PC-9 (cell line): ENCODE data around the gene RUNX3. TPM values are rescaled to one million over a fixed set of nuclear protein-coding genes. Genes with fewer than 3 reads are reported as not detected.
A peak's percentile ranks its signal among the peaks of the same experiment; 100 is the strongest.

Experiments used
- BruUV-seq: library from RNA; stranded (reverse); fragments of 400-500 nt; replicated peaks from 2 replicates; lab custom pipeline; 2021; lab: Mats Ljungman, UMichigan
- CTCF ChIA-PET: fragments of 300-600 bp; sonication (Branson Sonifier 250); formaldehyde crosslinking; loops from one replicate; lab custom pipeline; 2022; ENCODE audit warnings: antibody characterized with exemption; lab: Charles Lee
- POLR2A ChIA-PET: fragments of 300-600 bp; sonication (Branson Sonifier 250); formaldehyde crosslinking; loops from one replicate; lab custom pipeline; 2022; ENCODE audit warnings: antibody characterized with exemption; ENCODE audit not compliant: unreplicated experiment; lab: Charles Lee
- DNase-seq, 2 experiments: peaks; one replicate each; pipeline versions ENCODE4 v3.0.0 to v3.0.0-alpha.2; 2015 to 2022; ENCODE audit warnings: mixed read lengths in 1 of 2
- H2AFZ ChIP-seq: fragments of 200-600 bp; sonication (generic); 2 replicates; pipeline ENCODE4 v1.8.1; 2017; ENCODE audit warnings: antibody characterized with exemption
- H3F3A ChIP-seq: fragments of 200-600 bp; sonication (generic); 2 replicates; pipeline ENCODE4 v1.8.1; 2017; ENCODE audit warnings: antibody characterized with exemption, mild to moderate bottlenecking, low read depth; ENCODE audit not compliant: insufficient read depth
- H3K27ac ChIP-seq: fragments of 200-600 bp; sonication (generic); 2 replicates; pipeline ENCODE4 v1.6.1; 2016; ENCODE audit warnings: mixed run types
- H3K27me3 ChIP-seq: fragments of 200-600 bp; sonication (generic); 2 replicates; pipeline ENCODE4 v1.6.1; 2016; ENCODE audit warnings: low read depth, mixed run types; ENCODE audit not compliant: insufficient read depth
- H3K36me3 ChIP-seq: fragments of 200-600 bp; sonication (generic); 2 replicates; pipeline ENCODE4 v1.6.1; 2016; ENCODE audit warnings: low read depth, mixed run types
- H3K4me1 ChIP-seq: fragments of 200-600 bp; sonication (generic); replicated peaks from 2 replicates; pipeline ENCODE4 v1.6.1; 2016; ENCODE audit warnings: mixed run types; ENCODE audit not compliant: insufficient read depth
- H3K4me2 ChIP-seq: fragments of 200-600 bp; sonication (generic); 2 replicates; pipeline ENCODE4 v1.6.1; 2017; ENCODE audit warnings: mixed run types
- H3K4me3 ChIP-seq: fragments of 200-600 bp; sonication (generic); 2 replicates; pipeline ENCODE4 v1.6.1; 2016; ENCODE audit warnings: mixed run types
- H3K79me2 ChIP-seq: fragments of 200-600 bp; sonication (generic); 2 replicates; pipeline ENCODE4 v1.6.1; 2017; ENCODE audit warnings: low read depth, mixed run types
- H3K9me2 ChIP-seq: fragments of 200-600 bp; sonication (generic); 2 replicates; pipeline ENCODE4 v1.8.1; 2017; ENCODE audit warnings: mild to moderate bottlenecking; ENCODE audit not compliant: insufficient read depth
- H3K9me3 ChIP-seq: fragments of 200-600 bp; sonication (generic); 2 replicates; pipeline ENCODE4 v1.8.1; 2016; ENCODE audit warnings: low read depth; ENCODE audit not compliant: insufficient read depth
- H4K20me1 ChIP-seq: fragments of 200-600 bp; sonication (generic); 2 replicates; pipeline ENCODE4 v1.8.1; 2017; ENCODE audit not compliant: insufficient read depth
- CTCF ChIP-seq: fragments of 200-600 bp; sonication (generic); conservative IDR thresholded peaks from 2 replicates; pipeline ENCODE4 v1.6.1; 2017; ENCODE audit warnings: mixed run types, antibody characterized with exemption, mild to moderate bottlenecking, moderate library complexity
- EZH2 ChIP-seq: fragments of 200-600 bp; sonication (generic); IDR thresholded peaks from 2 replicates; pipeline ENCODE4 v1.8.0; 2017; ENCODE audit warnings: antibody characterized with exemption, low read depth
- intact Hi-C: fragments of 100-400 bp; cut with micrococcal nuclease; formaldehyde crosslinking; loops from one replicate; pipeline ENCODE4 v1.10.0; 2022; ENCODE audit not compliant: unreplicated experiment
- total RNA-seq: library from RNA; stranded (reverse); gene quantifications from 2 replicates; pipeline ENCODE4 v1.2.3, GENCODE V29; 2021

The RUNX3 gene
- total RNA-seq, 1 experiment from 2014 or later = not detected

- POLR2A ChIA-PET = no interaction called here
Measured at GRCh38 chr1:24955161-24955560, 25.1 kb upstream of the RUNX3 start.

GRCh38 chr1:24954631-24955030 lies 24.6 kb upstream of the RUNX3 start:
- POLR2A ChIA-PET = no interaction called here

More at GRCh38 chr1:24955161-24955560, 25.1 kb upstream of the RUNX3 start:
- Histone ChIP-seq H3K9me2 (no peaks in the 10 kb centered on the region), H3K36me3 (no peaks in the 10 kb centered on the region), H3K4me2 (no peak overlapping the region), H3K9me3 (no peaks in the 10 kb centered on the region), H2AFZ (no peak overlapping the region), H3K4me3 (no peak overlapping the region), H3K27ac (no peak overlapping the region), H3K27me3 (no peaks in the 10 kb centered on the region), H3K79me2 (no peaks in the 10 kb centered on the region), H3K4me1 (no peaks in the 10 kb centered on the region), H3F3A (peaks cover 8% of the 10 kb centered on the region; the same call in 1 of the 2 replicates), H4K20me1 (no peaks in the 10 kb centered on the region)
- TF ChIP-seq CTCF = no peak
- TF ChIP-seq EZH2 = no peak
- intact Hi-C loops = no loop called here
- peak; percentile 45 to 74 for DNase-seq
- BruUV-seq = no TSS peak
- CTCF ChIA-PET = no interaction called here

GRCh38 chr1:24954022-24954421 lies 23.9 kb upstream of the RUNX3 start:
- Histone ChIP-seq H3K4me1 (no peaks in the 10 kb centered on the region), H3K4me2 (no peak overlapping the region), H3K4me3 (no peak overlapping the region), H4K20me1 (no peaks in the 10 kb centered on the region), H3K79me2 (no peaks in the 10 kb centered on the region), H3F3A (peaks cover 8% of the 10 kb centered on the region; the same call in 1 of the 2 replicates), H3K27ac (no peak overlapping the region), H2AFZ (no peak overlapping the region), H3K27me3 (no peaks in the 10 kb centered on the region), H3K9me3 (no peaks in the 10 kb centered on the region), H3K9me2 (no peaks in the 10 kb centered on the region), H3K36me3 (no peaks in the 10 kb centered on the region)
- no TSS peak for BruUV-seq
- POLR2A ChIA-PET = no interaction called here
- CTCF ChIA-PET = no interaction called here
- DNase-seq = no peak
- intact Hi-C loops = no loop called here
- no peak for TF ChIP-seq CTCF
- TF ChIP-seq EZH2 = no peak

More at GRCh38 chr1:24954631-24955030, 24.6 kb upstream of the RUNX3 start:
- CTCF ChIA-PET = no interaction called here
- H4K20me1 ChIP-seq = no peaks in the 10 kb centered on the region
- no peaks in the 10 kb centered on the region for H3K9me2 ChIP-seq
- no peak for DNase-seq
- no peaks in the 10 kb centered on the region for H3K4me1 ChIP-seq
- no peaks in the 10 kb centered on the region for H3K27me3 ChIP-seq
- no peak overlapping the region for H2AFZ ChIP-seq
- peaks cover 8% of the 10 kb centered on the region; the same call in 1 of the 2 replicates for H3F3A ChIP-seq
- no peaks in the 10 kb centered on the region for H3K79me2 ChIP-seq
- no peak overlapping the region for H3K4me3 ChIP-seq
- no TSS peak for BruUV-seq
- H3K4me2 ChIP-seq = no peak overlapping the region
- intact Hi-C loops = no loop called here
- H3K36me3 ChIP-seq = no peaks in the 10 kb centered on the region
- TF ChIP-seq CTCF (no peak), EZH2 (no peak)
- no peaks in the 10 kb centered on the region for H3K9me3 ChIP-seq
- H3K27ac ChIP-seq = no peak overlapping the region
